Hematopoietic multipotent progenitor cell (in vitro differentiated cells): Measurements from ENCODE around the gene RERE. TPM values are rescaled to one million over a fixed set of nuclear protein-coding genes. Genes with fewer than 3 reads are reported as not detected.

Experiments
- DNase-seq, 3 donors: peaks; one replicate each; pipeline ENCODE4 v3.0.0-alpha.2; 2011 to 2015; ENCODE audit warnings: low read depth in 2 of 3, low spot score in 2 of 3
- total RNA-seq: library from RNA; depleted of rRNA; stranded (reverse); fragments of >200 nt; gene quantifications from one replicate; pipeline ENCODE4 v1.2.3, GENCODE V29; 2012

RERE gene
- total RNA-seq, 1 donor, result 61.9 TPM

DNA sequence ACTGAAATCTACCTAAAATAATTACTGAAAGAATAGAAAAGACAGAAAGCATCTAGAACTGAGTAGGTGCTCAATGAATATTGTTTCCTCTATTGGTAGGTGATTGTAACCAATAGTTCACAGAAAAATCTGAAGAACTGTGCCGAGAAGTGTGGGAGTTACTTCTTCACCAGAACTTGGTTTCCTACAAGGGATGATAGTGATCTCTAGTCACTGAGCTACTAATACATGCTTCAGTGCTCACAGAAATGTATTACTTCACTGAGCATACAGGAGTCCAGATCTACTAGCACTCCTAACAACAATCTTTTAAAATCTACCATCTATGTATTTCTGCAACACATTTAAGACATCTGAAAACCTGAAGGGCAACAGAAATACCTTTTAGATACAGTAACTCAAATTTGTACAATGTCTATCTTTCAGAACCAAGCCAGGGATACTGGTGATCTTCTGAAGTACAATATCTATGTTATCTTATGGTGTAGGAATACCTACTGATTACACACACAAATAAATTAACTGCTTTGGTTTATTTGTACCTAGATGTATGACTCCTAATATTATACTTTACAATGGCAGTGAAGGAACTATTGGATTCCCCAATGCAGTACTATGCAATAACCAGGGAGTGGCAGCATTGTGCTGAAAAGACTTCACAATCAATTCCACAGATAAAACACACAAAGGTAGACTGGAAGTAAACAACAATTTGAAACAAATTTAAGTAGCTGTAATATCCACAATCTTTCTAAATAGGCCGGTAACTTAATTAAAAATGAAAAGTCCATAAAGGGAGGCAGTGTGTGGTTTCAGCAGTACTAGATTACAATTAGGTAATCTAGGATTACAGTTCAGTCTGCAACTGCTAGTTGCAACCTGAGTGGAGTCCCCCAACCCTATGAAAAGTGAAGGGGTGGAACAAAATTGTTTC lies 256.6 kb downstream of the RERE start:
- DNase-seq, result peak; percentile 23 to 70 (median 33)

DNA sequence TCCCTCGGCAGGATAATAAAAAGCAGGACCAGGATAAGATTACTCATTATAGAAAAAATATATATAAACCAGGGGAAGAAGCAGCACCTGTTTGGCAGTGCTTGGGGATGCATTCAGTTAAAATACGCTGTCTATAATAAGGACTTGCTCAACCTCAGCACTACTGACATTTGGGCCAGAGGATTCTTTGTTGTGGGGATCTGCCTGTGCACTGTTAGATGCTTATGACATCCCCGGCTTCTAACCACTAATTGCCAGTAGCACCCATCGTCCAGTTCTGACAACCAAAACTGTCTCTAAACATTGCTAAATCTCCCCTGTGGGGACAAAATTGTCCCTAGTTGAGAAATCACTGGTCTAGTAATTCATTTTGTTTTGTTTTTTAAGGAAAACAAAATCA lies 257.4 kb downstream of the RERE start:
- no peak for DNase-seq

DNA sequence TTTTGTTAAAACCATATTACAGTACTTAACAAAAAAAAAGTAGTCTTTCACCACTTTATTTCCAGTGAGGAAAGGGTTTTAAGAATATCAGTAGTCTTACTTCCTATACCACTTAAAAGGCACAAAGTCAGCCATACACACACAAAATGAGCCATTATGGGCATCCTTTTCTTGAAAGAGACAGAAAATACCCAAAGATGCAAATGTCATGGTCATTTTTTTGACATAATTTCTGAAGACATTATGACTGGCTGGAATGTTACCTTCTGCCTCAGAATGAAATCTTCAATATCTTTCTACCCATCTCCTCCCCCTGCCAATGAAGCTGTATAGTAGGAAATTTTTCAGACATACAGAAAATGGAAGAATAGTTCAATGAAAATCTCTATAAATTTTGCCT lies 261.9 kb downstream of the RERE start:
- DNase-seq, result no peak

DNA sequence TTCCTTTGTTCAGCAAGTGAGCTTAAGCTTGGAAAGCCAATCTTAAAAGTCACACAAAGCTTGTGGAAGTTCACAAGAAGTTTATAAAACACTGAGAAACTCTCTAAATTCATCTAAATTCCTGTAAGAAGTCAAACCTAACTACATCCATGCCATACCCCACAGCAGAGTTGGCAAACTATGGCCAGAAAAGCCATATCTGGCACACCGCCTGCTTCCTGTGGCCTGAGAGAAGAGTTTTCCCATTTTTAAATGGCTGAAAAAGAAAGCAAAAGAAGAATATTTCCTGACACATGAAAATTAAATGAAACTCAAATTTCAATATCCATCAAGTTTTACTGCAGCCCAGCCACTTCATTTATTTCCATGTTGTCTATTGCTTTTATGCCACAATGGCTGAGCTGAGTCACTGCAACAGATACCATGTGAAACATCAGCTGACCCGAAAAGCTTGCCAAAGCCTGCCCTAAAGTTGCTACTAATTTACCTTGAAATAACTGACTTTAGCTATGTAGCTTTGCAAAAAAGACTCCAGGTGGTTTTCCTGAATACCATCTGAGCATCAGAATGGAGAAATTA lies 262.4 kb downstream of the RERE start:
- DNase-seq, result peak in 2 of 3 donors; percentile 26 to 29

DNA sequence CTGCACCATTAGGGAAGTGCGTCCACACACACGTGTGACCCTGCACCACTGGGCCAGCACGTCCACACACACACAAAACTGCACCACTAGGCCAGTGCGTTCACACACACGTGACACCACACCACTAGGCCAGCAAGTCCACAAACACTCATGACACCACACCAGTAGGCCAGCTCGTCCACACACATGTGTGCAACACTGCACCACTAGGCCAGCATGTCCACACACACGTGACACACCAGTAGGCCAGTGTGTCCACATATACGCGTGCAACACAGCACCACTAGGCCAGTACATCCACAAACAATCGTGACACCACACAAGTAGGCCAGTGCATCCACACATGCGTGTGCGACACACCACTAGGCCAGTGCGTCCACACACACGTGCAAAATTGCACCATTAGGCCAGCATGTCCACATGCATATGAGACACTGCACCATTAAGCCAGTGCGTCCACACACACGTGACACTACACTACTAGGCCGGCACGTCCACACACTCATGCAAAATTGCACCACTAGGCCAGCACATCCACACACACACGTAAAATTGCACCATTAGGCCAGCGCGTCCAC lies 264.5 kb downstream of the RERE start:
- no peak for DNase-seq

DNA sequence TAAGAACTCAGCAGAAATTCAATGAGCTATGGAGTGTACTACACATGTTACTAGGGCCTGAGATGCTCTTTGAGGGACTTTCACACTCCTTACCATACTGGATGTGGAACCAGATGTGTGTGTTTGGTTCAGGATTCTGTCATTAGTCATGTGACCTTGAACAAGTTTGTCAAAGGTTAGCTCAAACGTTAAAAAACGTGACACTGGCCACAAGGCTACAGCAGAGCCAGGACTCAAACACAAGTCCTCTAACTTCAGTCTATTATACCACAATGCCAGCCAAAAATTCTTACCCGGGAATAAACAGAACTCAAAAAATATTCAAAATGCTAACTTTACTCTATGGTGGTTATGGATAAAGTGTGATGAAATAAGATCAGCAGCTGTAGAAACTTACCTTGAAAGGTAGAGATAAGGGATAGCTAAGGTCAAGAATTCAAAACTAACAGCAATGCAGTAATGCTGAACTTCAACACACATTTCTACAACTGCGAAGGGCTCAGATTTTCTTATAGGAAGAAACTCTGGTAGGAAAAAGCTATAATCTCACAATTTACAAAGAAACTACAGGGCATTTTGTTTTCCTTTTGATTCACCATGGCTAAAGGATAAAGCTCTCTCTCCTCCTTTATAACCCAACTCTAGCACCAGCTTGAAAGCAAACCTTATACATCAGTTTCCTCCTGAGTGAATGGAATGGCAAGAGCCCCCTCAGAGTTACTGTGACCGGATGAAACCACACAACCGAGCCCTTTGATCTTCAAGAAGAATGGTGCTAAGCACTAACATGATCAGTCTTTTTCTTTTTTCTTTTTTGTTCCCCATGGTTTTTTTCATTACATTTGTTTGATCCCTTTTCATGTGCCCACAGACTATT lies 265.6 kb downstream of the RERE start:
- DNase-seq, result no peak

DNA sequence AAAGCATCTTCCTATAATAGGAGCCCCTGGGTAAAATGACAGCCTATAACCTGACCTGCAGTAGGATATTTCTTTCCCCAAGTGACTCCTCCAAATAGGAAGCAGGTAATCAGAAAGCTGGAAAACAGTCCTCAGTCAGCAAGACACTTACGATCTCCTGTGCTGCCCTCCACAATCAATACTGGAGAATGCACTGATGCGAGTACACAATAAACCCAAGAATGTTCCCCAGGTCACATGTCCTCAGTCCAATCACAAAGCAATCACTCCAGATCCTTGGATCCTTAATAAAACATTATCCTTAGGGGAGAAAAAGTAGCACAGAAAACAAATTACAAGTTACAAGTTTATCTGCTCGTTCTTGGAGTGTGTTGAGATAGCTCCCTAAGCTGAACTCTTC lies 266.4 kb downstream of the RERE start:
- no peak for DNase-seq

DNA sequence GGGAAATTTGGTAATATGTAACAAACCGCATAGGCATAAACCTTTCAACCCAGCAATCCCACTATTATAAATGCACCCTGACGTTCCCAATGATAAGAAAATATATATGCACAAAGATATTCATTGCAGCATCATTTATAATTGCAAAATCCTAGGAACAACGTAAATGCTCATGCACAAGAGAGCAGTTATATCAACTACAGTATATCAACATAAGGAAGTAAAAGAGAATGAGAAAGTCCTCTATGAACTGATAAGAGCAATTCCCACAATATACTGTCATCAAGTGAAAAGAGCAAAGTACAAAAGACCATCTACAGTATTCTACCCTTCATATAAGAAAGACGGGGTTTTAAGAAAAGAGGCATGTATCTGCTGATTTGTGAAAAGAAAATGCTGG lies 269.6 kb downstream of the RERE start:
- no peak for DNase-seq

DNA sequence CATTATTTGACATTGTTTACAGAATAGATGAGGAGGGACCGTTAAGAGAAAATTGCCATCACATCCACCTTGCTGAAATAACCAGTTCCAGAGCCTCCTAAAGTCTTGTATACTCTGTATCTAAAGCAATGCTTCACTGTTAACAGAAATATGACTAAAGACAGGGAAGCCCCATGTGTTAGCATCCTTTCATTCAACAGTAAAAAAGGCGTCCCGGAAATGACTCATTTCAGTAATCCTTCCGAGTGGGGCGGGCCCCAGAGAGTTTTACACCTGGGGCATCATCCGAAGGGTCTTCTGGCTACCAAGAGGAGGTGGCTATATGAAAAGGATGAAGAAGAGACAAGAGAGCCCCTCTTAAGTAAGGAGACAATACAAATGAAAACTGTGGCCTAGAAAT lies 272.4 kb downstream of the RERE start:
- DNase-seq, result no peak

DNA sequence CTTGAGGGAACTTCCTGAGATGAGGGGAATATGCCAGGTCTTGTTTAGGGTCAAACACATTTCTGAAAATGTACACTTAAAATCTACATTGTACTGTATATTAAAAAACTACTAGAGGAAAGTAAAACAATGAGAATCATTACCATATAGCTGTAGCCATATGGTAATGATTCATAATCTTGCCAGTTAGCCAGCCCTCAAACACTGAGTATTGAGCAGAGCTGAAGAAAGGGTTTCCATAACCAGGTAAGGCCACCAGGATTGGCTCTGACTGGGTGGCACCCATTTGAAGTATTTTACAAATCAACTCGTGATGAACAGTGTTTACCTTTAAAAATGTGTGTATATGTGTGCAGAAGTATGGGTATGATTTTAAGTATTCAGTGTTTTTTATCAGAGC lies 272.8 kb downstream of the RERE start:
- DNase-seq, result no peak

DNA sequence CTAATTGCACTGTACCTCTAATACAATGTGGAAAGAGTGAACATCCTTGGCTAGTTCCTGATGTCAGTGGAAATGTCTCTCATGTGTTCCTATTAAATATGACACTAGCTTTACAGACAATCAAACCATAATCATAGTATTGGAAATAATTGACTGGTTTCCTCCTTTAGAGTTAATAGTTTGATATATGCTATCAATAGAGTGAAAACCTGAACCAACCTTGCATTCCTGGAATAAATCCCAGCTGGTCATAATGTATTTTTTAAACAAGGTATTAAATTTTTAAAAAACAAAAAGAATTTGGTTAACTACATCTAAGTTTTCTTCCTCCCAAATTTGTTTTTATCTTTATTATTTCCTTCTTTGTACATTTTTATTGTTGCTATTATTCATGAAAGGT lies 273.5 kb downstream of the RERE start:
- DNase-seq, result no peak

DNA sequence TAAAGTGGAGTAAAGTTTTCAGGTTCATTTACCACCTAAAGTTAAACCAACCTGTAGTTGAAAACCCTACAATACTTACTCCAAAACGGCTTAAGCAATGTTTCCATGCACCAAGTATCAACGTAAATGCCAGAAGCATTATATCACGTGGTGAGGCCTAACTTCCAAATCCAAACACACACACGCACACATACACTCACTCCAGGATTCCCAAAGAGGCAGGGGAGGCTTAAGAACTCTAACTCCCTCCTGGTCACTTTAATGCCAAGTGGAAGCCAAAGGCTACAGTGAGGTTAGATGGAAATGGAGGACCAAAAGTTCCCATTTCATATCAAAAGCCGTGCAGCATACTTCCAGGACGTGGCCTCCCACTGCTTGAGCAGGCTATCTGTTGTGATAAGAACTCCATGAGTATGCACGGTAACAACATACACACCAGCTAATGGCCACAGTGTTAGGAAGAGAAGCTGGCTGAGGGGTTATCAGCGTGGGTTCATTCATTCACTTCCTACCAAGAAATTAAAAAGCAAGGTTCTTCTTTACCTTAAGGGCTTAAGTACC lies 275.4 kb downstream of the RERE start:
- DNase-seq, result no peak

DNA sequence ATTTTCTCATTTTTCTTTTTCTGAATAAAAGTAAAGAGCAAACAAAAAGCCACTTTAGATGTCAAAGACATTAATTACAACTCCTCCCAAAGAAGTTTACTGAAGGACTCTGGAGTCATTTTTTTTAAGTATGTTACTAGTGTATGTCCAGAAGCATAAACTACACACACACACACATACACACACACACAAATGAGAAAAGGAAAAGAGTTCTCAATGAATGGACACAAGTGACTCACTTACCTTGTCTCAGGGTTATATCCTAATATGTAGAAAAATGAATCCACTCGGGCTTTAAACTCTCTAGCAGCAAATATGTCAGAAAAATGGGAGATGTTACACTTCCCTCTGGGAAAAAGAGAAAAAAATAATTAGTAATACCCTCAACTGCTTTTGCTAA lies 276.5 kb downstream of the RERE start:
- no peak for DNase-seq

DNA sequence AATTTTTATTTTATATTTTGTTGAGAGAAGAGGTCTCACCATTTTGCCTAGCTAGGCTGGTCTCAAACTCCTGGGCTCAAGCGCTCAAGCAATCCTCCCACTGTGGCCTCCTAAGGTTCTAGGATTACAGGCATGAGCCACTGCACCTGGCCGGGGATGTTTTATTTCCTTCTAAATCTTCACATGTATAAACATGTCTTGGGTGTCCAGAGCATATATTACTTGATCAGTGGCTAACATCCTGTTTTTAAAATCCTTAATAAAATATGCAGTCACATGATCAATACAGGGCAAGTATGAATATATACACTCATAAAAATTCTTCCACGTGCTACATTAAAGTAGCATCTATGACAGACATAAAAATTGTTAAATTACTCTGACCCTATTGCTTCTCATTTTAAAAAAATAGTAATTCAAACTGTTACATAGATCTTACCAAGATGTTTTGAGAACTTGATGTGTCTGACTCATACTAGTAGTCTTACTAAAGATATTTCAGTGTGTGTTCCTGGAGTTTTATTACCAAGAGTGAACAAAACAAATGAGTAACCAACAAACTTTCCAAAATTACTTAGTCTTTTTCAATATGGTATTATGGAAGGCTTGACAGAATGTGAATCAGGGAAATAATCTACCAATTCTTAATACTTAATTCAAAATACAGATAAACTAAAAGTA lies 277.0 kb downstream of the RERE start:
- DNase-seq, result no peak

DNA sequence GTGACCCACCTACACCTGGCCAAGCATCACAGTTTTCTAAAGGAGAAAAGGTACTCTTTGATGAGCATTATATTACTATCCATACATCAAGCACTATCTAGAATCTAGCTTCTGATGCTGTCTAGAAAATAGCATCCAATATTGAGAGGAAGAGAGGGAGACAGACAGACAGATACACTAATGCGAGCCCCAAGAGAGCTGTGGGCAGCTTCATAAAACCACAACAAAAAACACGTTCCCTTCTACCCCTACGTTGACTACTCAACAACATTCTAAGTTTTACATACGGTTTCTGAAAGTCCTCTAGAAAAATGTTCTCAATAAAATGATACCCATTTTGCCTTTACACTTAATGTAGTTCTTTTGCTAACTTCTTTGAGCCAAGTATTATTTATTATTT lies 277.8 kb downstream of the RERE start:
- DNase-seq, result no peak

DNA sequence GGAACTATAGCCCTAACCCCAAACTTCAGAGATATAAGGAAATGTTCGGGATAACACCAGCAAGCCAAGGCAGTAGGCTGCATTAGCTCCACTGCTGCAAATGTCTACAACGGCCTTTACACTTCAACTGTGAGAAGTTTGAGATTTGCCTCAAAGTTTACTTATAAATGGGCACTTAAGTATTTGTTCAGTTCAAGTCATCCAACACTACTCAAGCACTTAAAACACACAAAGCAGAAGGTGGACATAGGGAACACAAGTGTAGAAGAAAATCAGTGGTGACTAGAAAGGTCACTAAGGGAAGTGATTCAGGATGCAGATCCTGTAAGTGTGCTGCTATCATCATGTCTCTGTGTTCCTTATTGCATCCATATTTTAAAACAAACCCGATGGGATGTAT lies 278.9 kb downstream of the RERE start:
- DNase-seq, result no peak

DNA sequence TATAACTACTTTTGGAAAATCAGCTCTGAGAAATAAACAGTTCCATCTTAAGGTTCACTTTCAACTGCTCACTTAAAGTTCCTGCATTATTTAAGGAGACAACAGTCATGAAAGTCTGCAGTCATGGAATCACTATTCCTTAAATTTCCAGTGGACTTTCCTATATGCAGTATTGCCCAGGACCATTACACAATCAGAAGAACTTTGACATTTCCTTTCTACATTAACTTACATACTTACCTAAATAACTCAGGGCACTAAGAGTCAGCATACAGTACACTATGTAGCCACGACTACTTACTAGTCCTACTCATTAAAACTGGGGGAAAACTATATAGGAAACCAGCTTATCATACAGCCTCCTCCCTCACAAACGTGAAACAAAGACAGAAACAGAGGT lies 279.4 kb downstream of the RERE start:
- no peak for DNase-seq

DNA sequence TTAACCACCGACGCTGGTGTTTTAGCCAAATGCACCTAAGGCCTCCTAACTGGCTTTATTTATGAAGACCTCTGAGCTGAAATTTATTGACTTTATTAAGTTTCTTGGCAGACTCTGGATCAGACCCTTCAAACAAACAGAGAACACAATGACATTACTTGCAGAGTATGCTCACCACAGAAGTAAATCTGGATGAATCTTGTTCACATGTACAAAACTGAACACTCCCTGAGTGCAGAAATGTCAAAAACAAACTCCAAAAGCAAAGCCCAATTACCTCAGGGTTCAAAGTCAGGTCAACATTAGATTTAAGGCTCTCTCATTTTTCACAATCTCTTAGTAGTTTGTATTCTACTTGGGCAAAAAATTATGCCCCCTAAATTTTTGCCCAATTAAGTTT lies 280.9 kb downstream of the RERE start:
- no peak for DNase-seq

DNA sequence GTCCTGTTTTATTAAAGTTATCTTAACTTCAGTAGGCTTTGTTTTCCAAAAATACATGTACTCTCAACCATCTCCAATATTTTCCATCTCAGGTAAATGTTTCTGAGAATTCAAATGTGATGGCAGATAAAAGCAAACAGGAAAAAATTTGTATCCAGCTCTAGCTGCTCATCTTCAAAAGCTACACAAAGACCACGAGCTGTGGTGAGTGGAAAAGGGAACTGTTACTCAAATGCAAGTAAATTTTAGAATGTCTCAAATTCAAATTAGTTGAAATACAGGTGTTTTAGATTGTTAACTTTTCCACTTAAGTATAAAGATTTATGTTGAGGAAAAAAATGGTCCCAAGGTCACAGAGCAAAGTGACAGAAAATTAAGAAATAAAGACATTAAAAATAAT lies 283.5 kb downstream of the RERE start:
- no peak for DNase-seq

DNA sequence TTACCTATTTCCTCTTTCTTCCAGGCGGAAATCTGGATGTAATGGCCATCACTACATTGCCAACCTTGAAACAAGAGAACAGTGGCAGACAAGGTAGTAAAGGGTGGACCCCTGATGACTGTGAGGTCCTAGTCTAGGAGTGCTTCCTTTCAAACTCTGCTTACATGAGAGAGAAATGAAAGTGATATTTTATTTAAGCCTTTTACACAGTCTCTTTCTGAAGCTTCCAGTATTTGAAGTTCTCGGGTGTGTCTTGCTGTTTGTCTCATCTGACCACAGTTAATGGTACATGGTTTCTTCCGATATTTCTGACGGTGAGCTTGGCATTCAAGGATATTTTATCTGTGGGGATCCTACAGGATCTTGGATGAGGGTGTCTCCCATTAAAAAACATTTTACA lies 284.3 kb downstream of the RERE start:
- DNase-seq, result no peak
